ENCODE results near the gene AKT3.
A peak's percentile ranks its signal among the peaks of the same experiment; 100 is the strongest.
"Not testable (repeated sequence)": the region's sequence is repeated elsewhere in the genome, so short reads cannot be mapped to it uniquely, and the experiment has no call there.

The AKT3 gene

GRCh38 chr1:243772361-243773050, 77.5 kb downstream of the AKT3 start:
- DNase-seq = not testable (repeated sequence)

- no peak for DNase-seq
Measured at GRCh38 chr1:243770860-243771259, 79.2 kb downstream of the AKT3 start.

GRCh38 chr1:243765676-243766075, 84.4 kb downstream of the AKT3 start:
- no peak for DNase-seq

DNA sequence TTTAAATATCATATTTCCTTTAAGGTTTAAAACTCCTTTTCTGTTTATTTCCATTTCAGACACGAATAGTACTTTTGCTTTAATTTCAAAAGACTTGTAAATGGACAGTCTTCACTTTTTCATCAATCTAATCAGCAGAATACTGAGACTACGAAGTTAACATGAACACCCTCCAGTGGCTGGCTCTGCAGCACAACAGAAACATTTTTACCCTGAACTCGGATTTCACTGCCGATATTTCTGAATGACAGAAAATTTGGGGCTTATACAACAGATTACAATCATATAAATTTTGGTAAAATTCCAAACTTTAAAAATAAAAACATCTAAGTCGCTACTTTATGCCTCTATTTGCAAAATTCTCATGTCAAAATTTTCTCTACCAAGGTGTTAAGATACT, 86.2 kb downstream of the AKT3 start:
- no peak for DNase-seq

DNA sequence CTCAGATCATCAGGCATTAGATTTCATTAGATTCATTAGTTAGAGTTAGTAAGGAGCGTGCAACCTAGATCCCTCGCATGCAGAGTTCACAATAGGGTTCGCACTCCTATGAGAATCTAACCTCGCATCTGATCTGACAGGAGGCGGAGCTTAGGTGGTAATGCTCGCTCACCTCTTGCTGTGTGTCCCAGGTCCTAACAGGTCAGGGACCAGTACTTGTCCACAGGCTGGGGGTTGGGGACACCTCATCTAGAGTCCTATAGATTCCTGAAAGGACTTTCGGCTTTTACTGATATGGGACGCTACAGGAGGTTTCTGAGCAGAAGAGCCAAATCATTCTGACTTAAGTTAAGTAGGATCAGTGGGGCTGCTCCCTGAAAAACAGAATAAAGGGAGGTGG, 91.4 kb downstream of the AKT3 start:
- DNase-seq = no peak

- DNase-seq = no peak
Measured at GRCh38 chr1:243756529-243756928, 93.5 kb downstream of the AKT3 start.

- DNase-seq = no peak
Measured at GRCh38 chr1:243754348-243754747, 95.7 kb downstream of the AKT3 start.

- no peak for DNase-seq
Measured at GRCh38 chr1:243751506-243751905, 98.5 kb downstream of the AKT3 start.

DNA sequence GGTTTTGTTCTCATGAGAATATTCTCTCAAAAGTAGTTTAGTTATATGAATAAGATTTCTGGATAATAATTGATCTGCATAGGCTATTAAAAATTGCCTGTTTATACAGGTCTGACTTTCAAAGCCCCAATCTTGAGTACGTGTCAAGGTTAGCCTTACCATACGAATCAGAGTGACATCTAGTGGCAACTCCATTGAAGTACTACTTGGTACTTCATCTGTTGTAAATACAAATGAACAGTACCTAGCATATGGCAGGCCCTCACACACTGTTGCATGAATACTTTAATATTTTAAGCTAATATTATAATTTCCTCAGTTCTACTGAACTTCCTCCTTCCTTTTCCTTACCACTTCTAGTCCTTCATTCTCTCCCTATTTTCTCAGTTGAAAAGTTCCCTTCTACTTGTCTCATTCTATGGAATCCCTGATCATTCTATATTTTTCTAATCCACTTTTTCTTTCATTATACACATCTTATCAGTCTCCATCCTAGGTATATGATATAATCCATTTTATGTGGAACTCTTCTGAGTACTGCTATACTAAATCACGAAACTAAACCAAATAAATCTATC, 101.2 kb downstream of the AKT3 start:
- peak; percentile 70 for DNase-seq

DNA sequence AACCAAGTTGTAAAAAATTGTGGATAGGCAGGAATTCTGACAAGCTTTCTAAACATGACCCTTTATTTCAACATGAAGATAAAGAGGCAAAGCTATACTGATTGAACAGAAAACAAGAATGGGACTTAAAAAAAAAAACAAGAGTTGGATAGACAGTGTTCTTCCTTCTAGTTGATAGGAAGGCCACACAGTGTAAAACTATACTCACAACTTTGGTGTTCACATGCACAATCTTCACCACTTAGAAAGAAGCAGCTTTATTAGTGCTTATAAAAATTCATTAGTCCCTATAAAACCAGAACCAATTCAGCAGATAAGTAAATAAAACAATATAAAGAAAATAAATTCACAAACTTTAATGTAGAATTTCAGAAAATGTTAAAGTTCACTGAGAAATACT, 101.8 kb downstream of the AKT3 start:
- no peak for DNase-seq

DNA sequence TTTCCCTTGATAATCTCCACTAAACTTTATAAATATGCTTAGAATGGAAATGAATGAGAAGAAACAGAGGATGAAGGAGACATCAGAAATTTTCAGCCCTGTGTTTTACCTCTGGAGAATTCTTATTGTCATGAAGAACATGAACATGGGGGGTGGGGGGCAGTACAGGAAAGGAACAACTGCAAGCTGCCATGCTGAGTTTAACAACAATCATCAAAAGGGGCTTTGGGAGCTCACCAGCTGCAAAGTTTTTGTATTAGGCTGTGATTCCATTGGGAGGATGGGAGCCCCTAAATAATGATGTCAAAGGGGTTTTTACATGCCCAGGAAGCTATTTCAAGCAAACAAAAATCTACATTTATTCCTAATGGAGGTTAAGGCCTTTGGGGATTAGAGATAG, 103.3 kb downstream of the AKT3 start:
- no peak for DNase-seq

DNA sequence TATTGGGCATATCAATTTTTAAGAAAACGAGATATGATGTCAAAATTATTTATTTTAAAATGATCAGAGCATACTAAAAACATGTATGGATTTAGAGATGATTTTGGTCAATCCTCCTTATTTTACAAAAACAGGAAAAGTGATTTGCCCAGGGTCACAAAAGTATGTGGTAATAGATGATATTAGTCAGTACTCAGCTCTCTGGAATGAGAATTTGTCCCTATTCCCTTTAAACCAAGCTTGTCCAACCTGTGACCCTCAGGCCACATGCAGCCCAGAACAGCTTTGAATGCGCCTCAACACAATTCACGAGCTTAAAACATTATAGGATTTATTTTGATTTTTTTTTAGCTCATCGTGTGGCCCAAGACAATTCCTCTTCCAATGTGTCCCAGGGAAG, 104.7 kb downstream of the AKT3 start:
- DNase-seq = peak; percentile 22

- DNase-seq = peak; percentile 37
Measured at GRCh38 chr1:243742819-243743218, 107.2 kb downstream of the AKT3 start.

DNA sequence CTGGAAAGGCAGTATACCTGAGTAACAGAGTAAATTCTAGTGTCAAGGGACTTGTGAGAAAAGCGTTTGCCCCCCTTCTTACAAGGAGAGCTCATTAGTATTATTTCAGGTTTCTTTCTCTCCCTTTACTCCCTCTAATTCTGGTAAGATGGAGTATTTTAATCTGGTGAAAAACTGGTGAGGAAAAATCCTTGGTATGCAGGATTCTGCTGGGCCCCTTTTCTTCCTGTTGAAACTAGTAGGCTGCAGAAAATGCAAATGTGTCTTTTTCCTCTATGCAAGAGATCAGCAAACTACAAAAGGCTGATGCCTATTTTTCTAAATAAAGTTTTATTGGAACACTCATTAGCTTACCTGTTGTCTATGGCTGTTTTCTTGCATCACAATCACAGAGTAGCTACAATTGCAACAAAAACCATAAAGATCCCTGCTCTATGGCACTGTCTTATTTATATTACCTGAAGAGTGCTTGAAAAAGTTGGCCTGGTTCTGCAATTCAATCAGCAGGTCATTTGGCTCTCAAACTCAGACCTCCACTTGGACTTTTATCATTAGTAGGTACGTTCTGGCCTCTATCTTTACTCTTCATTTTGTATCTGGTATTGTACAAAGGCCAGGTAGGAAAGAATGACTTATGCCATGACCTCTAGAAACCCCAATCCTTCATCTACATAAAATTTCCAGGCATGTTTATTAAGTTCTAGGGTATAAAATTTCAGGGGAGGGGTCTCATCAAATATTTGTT, 109.6 kb downstream of the AKT3 start:
- peak; percentile 57 for DNase-seq

- no peak for DNase-seq
Measured at GRCh38 chr1:243739335-243740003, 110.6 kb downstream of the AKT3 start.

DNA sequence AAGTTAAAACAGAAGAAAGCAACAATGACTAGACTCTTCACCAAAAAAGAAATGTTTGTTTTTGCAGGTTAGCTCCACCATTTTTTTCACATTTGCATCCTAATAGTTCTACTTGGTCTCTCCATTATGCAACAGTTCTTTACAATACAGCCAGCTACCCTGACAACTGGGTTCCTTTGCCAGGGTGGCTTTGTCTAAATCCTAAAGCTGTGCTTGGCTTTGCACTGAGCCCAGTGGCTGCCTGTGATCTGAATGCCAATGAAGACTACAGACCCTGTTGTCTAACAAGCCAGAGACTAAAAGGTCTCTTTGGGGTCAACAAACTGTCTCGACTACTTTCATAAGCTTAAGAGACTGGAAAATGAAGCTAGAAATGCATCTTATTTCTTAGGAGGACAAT, 112.0 kb downstream of the AKT3 start:
- DNase-seq = no peak

DNA sequence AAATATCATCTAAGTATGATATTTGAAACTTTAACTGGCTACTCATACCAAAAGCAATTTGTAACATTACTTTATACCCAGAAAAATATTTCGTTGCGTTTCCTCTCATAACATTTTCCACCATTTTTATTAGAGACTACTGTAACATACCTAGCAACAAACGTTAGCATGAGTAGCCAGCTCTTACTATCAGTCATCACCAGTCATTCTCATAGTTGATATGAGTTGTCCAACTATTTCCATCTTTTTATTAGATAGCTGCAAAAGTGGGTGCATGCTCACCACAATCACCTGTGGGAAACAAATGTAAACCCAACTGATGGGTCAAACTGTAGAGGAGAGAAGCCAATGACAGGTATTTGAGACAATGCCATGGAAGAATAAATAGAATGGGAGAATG, 114.6 kb downstream of the AKT3 start:
- no peak for DNase-seq

- DNase-seq = no peak
Measured at GRCh38 chr1:243734308-243734695, 115.7 kb downstream of the AKT3 start.

- DNase-seq = no peak
Measured at GRCh38 chr1:243733670-243734307, 116.3 kb downstream of the AKT3 start.

GRCh38 chr1:243732637-243733036, 117.4 kb downstream of the AKT3 start:
- no peak for DNase-seq

DNA sequence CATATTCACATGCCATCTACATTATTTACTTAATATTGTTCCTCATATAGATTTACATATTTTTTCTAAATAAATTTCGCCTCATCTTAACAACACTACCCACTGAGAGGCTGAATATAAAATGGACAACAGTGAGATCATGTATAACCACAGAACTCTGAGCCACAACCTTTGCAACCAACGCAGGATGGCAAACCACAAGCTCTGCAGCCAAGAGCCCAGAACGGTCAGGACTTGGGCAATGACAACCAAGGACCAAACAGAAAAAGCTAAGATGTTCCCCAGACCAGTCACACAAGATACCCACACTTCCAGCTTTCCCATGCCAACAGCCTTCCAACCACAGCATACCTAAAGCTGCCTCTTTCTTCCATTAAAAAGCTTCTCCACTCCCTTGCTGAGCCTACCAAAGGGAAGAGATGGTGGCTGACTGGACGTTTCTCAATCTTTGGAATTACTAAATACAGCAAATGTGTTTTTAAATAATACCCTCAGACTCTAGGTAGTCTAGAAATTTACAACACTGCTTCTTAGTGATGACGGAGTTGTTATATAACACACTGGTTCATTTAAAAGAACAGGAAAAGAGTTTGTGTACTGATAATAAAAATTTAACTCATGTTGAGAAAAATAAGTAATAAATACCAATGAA, 117.9 kb downstream of the AKT3 start:
- DNase-seq = no peak

DNA sequence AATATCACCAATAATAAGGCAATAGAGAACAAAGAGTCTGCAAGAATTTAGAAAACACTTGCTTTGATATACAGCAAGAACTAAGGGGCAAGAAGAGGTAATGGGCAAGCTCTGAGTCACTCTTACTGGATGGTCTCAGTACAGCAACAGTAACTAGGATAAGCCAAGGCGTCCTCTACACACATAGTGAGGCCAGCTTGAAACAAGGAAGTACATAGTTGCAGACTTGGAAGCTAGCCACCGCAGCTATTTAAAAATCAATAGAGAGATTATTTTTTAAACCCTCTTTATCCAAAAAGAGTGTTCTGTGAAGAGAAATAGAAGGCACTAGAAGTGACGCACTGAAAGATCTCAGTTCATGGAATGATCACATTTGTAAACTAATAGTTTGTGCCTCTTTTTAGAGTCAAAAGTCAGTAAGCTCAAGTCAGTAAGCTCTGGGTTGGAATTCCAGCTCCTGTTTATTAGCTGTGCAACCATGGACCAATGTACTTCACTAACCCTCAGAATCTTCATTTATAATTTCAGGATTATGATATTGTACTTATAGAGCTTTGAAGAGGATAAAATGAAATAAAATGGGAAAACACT, 118.6 kb downstream of the AKT3 start:
- no peak for DNase-seq

Measured in fibroblast of skin of right quadriceps (primary cell).